Measurements from ENCODE around the gene PRR23C. TPM values are rescaled to one million over a fixed set of nuclear protein-coding genes. Genes with fewer than 3 reads are reported as not detected.

PRR23C gene
- total RNA-seq, 1 experiment from 2014 or later: not detected

DNA sequence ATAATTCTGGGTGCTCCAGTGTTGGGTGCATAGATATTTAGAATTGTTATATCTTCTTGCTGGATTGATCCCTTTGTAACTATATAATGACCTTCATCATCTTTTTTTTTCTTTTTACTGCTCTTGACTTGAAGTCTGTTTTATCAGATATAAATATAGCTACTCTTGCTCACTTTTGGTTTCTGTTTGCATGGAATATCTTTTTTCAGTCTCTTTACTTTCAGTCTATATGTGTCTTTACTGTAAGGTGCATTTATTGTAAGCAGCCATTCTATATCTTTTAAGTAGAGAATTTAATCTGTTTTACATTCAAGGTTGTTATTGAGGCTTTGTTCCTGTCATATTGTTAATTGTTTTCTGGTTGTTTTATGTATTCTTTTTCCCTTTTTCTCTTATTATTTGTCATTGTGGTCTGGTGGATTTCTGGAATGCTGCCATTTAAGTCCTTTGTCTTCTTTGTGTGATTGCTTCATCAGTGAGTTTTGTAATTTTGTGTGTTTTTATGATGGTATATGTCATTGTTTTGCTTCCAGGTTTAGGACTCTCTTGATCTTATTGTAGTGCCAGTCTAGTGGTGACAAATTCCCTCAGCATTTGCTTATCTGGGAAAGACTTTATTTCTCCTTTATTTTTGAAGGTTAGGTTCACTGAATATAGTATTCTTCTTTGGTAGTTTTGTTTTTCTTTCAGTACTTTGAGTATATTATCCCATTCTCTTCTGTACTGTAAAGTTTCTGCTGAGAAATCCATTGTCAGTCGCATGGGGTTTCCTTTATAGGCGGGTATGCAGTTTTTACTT lies 8.3 kb upstream of the PRR23C start:
- intact Hi-C loops (cut with micrococcal nuclease): no loop called here
- TF ChIP-seq ZFX (IDR thresholded peaks at IDR 0.05) (no peak), CBX3 (IDR thresholded peaks at IDR 0.05; ENCODE audit: low read depth) (peak; percentile 66; the same call in 1 of the 2 replicates)
- no peak overlapping the region for H3K4me2 ChIP-seq (ENCODE audit: low read length)
- no TSS peak for BruUV-seq (replicated peaks)
- no peaks in the 10 kb centered on the region for H3K36me3 ChIP-seq (ENCODE audit: control insufficient read depth in 1 of 2, insufficient read depth in 2 of 2, low read length in 2 of 2)
- peaks cover 0 to 8% of the 10 kb centered on the region in 2 experiments; a peak in 3 of 4 replicates for H3K9me3 ChIP-seq (ENCODE audit: control insufficient read depth in 1 of 2, insufficient read depth in 1 of 2, low read depth in 1 of 2, low read length in 2 of 2)
- ChIA-PET RAD21 (ENCODE audit: low non-redundant PET in 1 of 2, low total read pairs in 2 of 2, uncharacterized antibody in 2 of 2, unreplicated experiment in 2 of 2) (no interaction called here), POLR2A (no interaction called here), CTCF (no interaction called here)
- DNase-seq (ENCODE audit: low read depth, low spot score): no peak
- no peaks in the 10 kb centered on the region for H3K9me2 ChIP-seq (ENCODE audit: insufficient read depth)
- H4K20me1 ChIP-seq (ENCODE audit: insufficient read depth): no peaks in the 10 kb centered on the region
- H3K4me3 ChIP-seq (replicated peaks in 1 of 2; ENCODE audit: low read depth in 1 of 2, low read length in 2 of 2): no peak overlapping the region
- H3K4me1 ChIP-seq (ENCODE audit: control insufficient read depth in 1 of 2, insufficient read depth in 2 of 2, low read length in 2 of 2): no peaks in the 10 kb centered on the region
- H3K79me2 ChIP-seq (ENCODE audit: insufficient read depth, low read length): no peaks in the 10 kb centered on the region
- H2AFZ ChIP-seq (ENCODE audit: low read depth, low read length, poor library complexity, severe bottlenecking): no peak overlapping the region
- no peak for ATAC-seq
- no peaks in the 10 kb centered on the region for H3K27me3 ChIP-seq (ENCODE audit: insufficient read depth, low read length)
- no peak overlapping the region for H3K27ac ChIP-seq (ENCODE audit: low read depth, low read length)
- H3K9ac ChIP-seq (ENCODE audit: low read length): no peak overlapping the region

DNA sequence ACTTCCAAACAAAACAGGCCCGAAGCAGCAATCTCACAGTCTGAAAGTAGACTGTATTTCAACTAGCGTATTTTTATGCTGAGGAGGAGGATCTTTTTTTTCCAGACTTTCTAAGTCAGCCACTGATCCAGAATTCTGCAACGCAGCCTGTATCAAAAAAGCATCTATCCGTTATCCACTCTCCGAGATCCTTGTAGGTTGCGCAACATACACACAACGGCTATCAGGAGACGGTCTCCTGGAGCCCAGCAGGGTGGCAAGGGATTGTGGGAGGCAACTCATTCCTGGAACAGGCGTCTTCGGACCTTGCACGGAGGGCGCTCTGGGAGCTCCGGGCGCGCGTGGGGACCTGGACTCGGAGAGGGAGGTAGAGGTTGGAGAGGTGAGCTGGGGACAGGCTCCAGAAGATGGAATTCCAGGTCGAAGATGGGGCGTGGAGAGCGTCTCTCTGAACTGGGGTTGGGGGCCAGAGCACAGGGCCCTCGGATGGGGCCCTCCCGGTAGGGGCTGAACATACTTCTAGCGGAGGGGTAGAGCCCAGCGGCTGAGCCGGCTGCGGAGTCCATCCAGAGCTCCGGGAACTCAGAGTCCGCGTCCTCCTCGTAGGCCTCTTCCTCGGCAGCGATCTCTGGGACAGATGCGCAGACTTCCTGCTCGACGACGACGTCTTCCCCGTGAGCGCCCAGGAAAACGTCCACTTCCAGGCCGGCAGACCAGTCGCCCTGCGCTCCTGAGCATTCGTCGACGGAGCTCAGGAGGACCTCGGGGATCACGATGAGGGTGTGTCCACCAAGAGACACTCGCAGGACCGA lies 932 bp downstream of the PRR23C start:
- Histone ChIP-seq H3K36me3 (ENCODE audit: control insufficient read depth in 1 of 2, insufficient read depth in 2 of 2, low read length in 2 of 2) (no peaks in the 10 kb centered on the region), H3K4me2 (ENCODE audit: low read length) (no peak overlapping the region), H3K4me3 (replicated peaks in 1 of 2; ENCODE audit: low read depth in 1 of 2, low read length in 2 of 2) (no peak overlapping the region), H3K27me3 (ENCODE audit: insufficient read depth, low read length) (no peaks in the 10 kb centered on the region), H3K9me2 (ENCODE audit: insufficient read depth) (no peaks in the 10 kb centered on the region), H3K79me2 (ENCODE audit: insufficient read depth, low read length) (no peaks in the 10 kb centered on the region), H3K9me3 (ENCODE audit: control insufficient read depth in 1 of 2, insufficient read depth in 1 of 2, low read depth in 1 of 2, low read length in 2 of 2) (no peaks in the 10 kb centered on the region), H3K9ac (ENCODE audit: low read length) (no peak overlapping the region), H3K27ac (ENCODE audit: low read depth, low read length) (no peak overlapping the region), H2AFZ (ENCODE audit: low read depth, low read length, poor library complexity, severe bottlenecking) (no peak overlapping the region), H4K20me1 (ENCODE audit: insufficient read depth) (no peaks in the 10 kb centered on the region), H3K4me1 (ENCODE audit: control insufficient read depth in 1 of 2, insufficient read depth in 2 of 2, low read length in 2 of 2) (no peaks in the 10 kb centered on the region)
- ChIA-PET CTCF (no interaction called here), RAD21 (ENCODE audit: low non-redundant PET in 1 of 2, low total read pairs in 2 of 2, uncharacterized antibody in 2 of 2, unreplicated experiment in 2 of 2) (no interaction called here), POLR2A (no interaction called here)
- no TSS peak for BruUV-seq (replicated peaks)
- ATAC-seq (no peak), DNase-seq (ENCODE audit: low read depth, low spot score) (no peak)
- intact Hi-C loops (cut with micrococcal nuclease): no loop called here
- no peak for TF ChIP-seq SIN3A (IDR thresholded peaks at IDR 0.05; ENCODE audit: low read depth)
- TF ChIP-seq TCF7L2 (IDR thresholded peaks at IDR 0.05; ENCODE audit: borderline replicate concordance, extremely low read depth, insufficient read depth, insufficient read length): no peak
- TF ChIP-seq JUND (IDR thresholded peaks at IDR 0.05): no peak
- no peak for TF ChIP-seq CEBPB (IDR thresholded peaks at IDR 0.05; ENCODE audit: low read depth)
- TF ChIP-seq, protein P1, sequence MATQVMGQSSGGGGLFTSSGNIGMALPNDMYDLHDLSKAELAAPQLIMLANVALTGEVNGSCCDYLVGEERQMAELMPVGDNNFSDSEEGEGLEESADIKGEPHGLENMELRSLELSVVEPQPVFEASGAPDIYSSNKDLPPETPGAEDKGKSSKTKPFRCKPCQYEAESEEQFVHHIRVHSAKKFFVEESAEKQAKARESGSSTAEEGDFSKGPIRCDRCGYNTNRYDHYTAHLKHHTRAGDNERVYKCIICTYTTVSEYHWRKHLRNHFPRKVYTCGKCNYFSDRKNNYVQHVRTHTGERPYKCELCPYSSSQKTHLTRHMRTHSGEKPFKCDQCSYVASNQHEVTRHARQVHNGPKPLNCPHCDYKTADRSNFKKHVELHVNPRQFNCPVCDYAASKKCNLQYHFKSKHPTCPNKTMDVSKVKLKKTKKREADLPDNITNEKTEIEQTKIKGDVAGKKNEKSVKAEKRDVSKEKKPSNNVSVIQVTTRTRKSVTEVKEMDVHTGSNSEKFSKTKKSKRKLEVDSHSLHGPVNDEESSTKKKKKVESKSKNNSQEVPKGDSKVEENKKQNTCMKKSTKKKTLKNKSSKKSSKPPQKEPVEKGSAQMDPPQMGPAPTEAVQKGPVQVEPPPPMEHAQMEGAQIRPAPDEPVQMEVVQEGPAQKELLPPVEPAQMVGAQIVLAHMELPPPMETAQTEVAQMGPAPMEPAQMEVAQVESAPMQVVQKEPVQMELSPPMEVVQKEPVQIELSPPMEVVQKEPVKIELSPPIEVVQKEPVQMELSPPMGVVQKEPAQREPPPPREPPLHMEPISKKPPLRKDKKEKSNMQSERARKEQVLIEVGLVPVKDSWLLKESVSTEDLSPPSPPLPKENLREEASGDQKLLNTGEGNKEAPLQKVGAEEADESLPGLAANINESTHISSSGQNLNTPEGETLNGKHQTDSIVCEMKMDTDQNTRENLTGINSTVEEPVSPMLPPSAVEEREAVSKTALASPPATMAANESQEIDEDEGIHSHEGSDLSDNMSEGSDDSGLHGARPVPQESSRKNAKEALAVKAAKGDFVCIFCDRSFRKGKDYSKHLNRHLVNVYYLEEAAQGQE (IDR thresholded peaks at IDR 0.05; ENCODE audit: low read depth): no peak
- TF ChIP-seq EZH2 (IDR thresholded peaks at IDR 0.05): no peak
- no peak for TF ChIP-seq EZH2phosphoT487 (IDR thresholded peaks at IDR 0.05; ENCODE audit: borderline replicate concordance)
- TF ChIP-seq ATF3 (IDR thresholded peaks at IDR 0.05): no peak
- TF ChIP-seq FOSL1 (IDR thresholded peaks at IDR 0.05; ENCODE audit: low read depth): no peak
- no peak for TF ChIP-seq POLR2AphosphoS5 (IDR thresholded peaks at IDR 0.05; ENCODE audit: low read depth, low read length)
- TF ChIP-seq SRF (IDR thresholded peaks at IDR 0.05; ENCODE audit: low read depth): no peak
- no peak for TF ChIP-seq RAD21 (IDR thresholded peaks at IDR 0.05; ENCODE audit: low read depth)

All from HCT116 (cell line).